K562 (cell line): ENCODE data around the gene SPHK2. TPM values are rescaled to one million over a fixed set of nuclear protein-coding genes. Genes with fewer than 3 reads are reported as not detected.

Source experiments
- CCNT2 ChIP-seq: IDR thresholded peaks from 2 replicates; pipeline ENCODE4 v1.6.1; 2011; ENCODE audit warnings: borderline replicate concordance, low read depth, mild to moderate bottlenecking, moderate library complexity, mixed read lengths, low read length; ENCODE audit not compliant: insufficient read length; ENCODE audit errors: extremely low read depth
- CXXC5 ChIP-seq: fragments of 250-450 bp; sonication (Bioruptor Pico); IDR thresholded peaks from 2 replicates; pipeline ENCODE4 v1.8.0; 2022; ENCODE audit warnings: inconsistent platforms, mild to moderate bottlenecking, moderate library complexity
- EHMT2 ChIP-seq: fragments of 450-650 bp; IDR thresholded peaks from 2 replicates; pipeline ENCODE4 v1.6.1; 2018; ENCODE audit warnings: antibody characterized with exemption
- FUS ChIP-seq: fragments of 200-400 bp; formaldehyde crosslinking; optimal IDR thresholded peaks from 2 replicates; pipeline ENCODE3; 2017; ENCODE audit warnings: low read depth, low read length
- HBP1 ChIP-seq: fragments of 450-650 bp; formaldehyde crosslinking; IDR thresholded peaks from 2 replicates; pipeline ENCODE4 v1.4.0; 2022; ENCODE audit warnings: missing genetic modification characterization
- HDGF ChIP-seq: fragments of 450-650 bp; IDR thresholded peaks from 2 replicates; pipeline ENCODE4 v1.6.1; 2016
- HES1 ChIP-seq: fragments of 450-650 bp; IDR thresholded peaks from 2 replicates; pipeline ENCODE4 v1.6.1; 2016; ENCODE audit warnings: low read depth, mild to moderate bottlenecking, moderate library complexity
- OTX1 ChIP-seq: fragments of 450-650 bp; formaldehyde crosslinking; IDR thresholded peaks from 2 replicates; pipeline ENCODE4 v1.4.0; 2022; ENCODE audit warnings: mild to moderate bottlenecking
- PHF20 ChIP-seq: fragments of 450-650 bp; IDR thresholded peaks from 2 replicates; pipeline ENCODE4 v1.6.1; 2018; ENCODE audit not compliant: partially characterized antibody
- RAD21 ChIP-seq, 2 experiments: fragments of 250-450 bp in 1 of 2; fragments of 450-650 bp in 1 of 2; sonication (Bioruptor Pico) in 1 of 2; formaldehyde crosslinking in 1 of 2; IDR thresholded peaks in 1 of 2; conservative IDR thresholded peaks in 1 of 2; 2 replicates each; pipeline versions ENCODE4 v1.4.0 to v1.8.0; 2020 to 2022; ENCODE audit warnings: mild to moderate bottlenecking in 2 of 2, moderate library complexity in 1 of 2
- RBFOX2 ChIP-seq: fragments of 200-400 bp; formaldehyde crosslinking; IDR thresholded peaks from 2 replicates; pipeline ENCODE4 v1.6.1; 2017; ENCODE audit warnings: low read depth, mild to moderate bottlenecking, low read length, moderate library complexity
- SMARCE1 ChIP-seq: fragments of 450-650 bp; IDR thresholded peaks from 2 replicates; pipeline ENCODE4 v1.7.1; 2016; ENCODE audit warnings: mild to moderate bottlenecking
- SNRNP70 ChIP-seq: fragments of 200-400 bp; formaldehyde crosslinking; optimal IDR thresholded peaks from 2 replicates; pipeline ENCODE3; 2017; ENCODE audit warnings: low read depth, low read length
- SREBF2 ChIP-seq: sonication (generic); formaldehyde crosslinking; IDR thresholded peaks from 2 replicates; pipeline ENCODE4 v1.4.0; 2020; ENCODE audit warnings: mild to moderate bottlenecking, missing genetic modification reagents
- TOE1 ChIP-seq, 2 experiments: fragments of 450-650 bp in 1 of 2; sonication (generic) in 1 of 2; formaldehyde crosslinking in 1 of 2; IDR thresholded peaks; 2 replicates each; pipeline versions ENCODE4 v1.7.1 to v1.8.0; 2016 to 2022; ENCODE audit warnings: borderline replicate concordance in 2 of 2, mild to moderate bottlenecking in 2 of 2, antibody characterized with exemption in 1 of 2, inconsistent platforms in 1 of 2, low read depth in 1 of 2, missing genetic modification reagents in 1 of 2, moderate library complexity in 1 of 2
- ZNF121 ChIP-seq: sonication (generic); formaldehyde crosslinking; conservative IDR thresholded peaks from 2 replicates; pipeline ENCODE4 v1.8.0; 2022; ENCODE audit warnings: missing genetic modification reagents
- ZNF224 ChIP-seq: sonication (generic); formaldehyde crosslinking; IDR thresholded peaks from 2 replicates; pipeline ENCODE4 v1.8.0; 2022; ENCODE audit warnings: mild to moderate bottlenecking, missing genetic modification reagents
- ZNF639 ChIP-seq, 2 experiments: fragments of 200-800 bp in 1 of 2; sonication (Bioruptor generic) in 1 of 2; sonication (generic) in 1 of 2; formaldehyde crosslinking in 1 of 2; IDR thresholded peaks in 1 of 2; conservative IDR thresholded peaks in 1 of 2; 2 replicates each; pipeline versions ENCODE4 v1.5.0 to v1.6.1; 2016 to 2020; ENCODE audit warnings: missing compliant biosample characterization in 1 of 2, missing genetic modification characterization in 1 of 2, missing genetic modification reagents in 1 of 2
- ZNF717 ChIP-seq: fragments of 250-450 bp; sonication (Bioruptor Pico); IDR thresholded peaks from 2 replicates; pipeline ENCODE4 v1.5.0; 2021
- polyA plus RNA-seq, 8 experiments: library from polyadenylated mRNA; depleted of rRNA in 4 of 8; stranded (reverse) in 5 of 8; unstranded in 3 of 8; fragments of >200 nt; fragmentation: Nextera tagmentation in 2 of 8; fragmentation: Illumina TruSeq in 1 of 8; extraction: Ambion mirVana in 2 of 8; extraction: Trizol in 1 of 8; gene quantifications; 2 replicates each; pipeline versions ENCODE4 v1.2.1 to v1.2.3, GENCODE V29; 2011 to 2014; ENCODE audit warnings: inconsistent platforms in 1 of 8, missing spikeins in 1 of 8
- total RNA-seq, 7 experiments: library from RNA; depleted of rRNA in 6 of 7; stranded (reverse); fragments of >200 nt in 6 of 7; fragmentation: Illumina TruSeq in 2 of 7; extraction: Trizol in 2 of 7; gene quantifications; 2 replicates each; pipeline versions ENCODE4 v1.2.1 to v1.2.3, GENCODE V29; 2011 to 2021; ENCODE audit warnings: low replicate concordance in 1 of 7

Gene SPHK2
- total and polyA plus RNA-seq, 9 of the 15 experiments (the other 6 are each of a cell fraction or from before 2014, with no cell fraction given) = 0.10 to 15.2 (median 2.9) TPM

- TF ChIP-seq CCNT2 = peak; percentile 13
- peak; percentile 72 for TF ChIP-seq RBFOX2
- peak; percentile 88 for TF ChIP-seq SMARCE1
- no peak for TF ChIP-seq FUS
- peak; percentile 92 for TF ChIP-seq PHF20
- no peak for TF ChIP-seq ZNF717 (CRISPR knock-in tag)
- no peak for TF ChIP-seq ZNF224
- TF ChIP-seq HDGF = peak; percentile 100
- no peak for TF ChIP-seq SREBF2 (CRISPR knock-in tag)
- TF ChIP-seq ZNF639 (CRISPR knock-in tag; conservative IDR thresholded peaks at IDR 0.05 in 1 of 2, IDR thresholded peaks at IDR 0.05 in 1 of 2) = peak in 1 of 2 experiments; percentile 57; a peak in 1 of 4 replicates
- TF ChIP-seq TOE1 (IDR thresholded peaks at IDR 0.05; ENCODE audit: borderline replicate concordance) = peak; percentile 83
- no peak for TF ChIP-seq TOE1 (CRISPR knock-in tag; IDR thresholded peaks at IDR 0.05; ENCODE audit: borderline replicate concordance, low read depth)
- TF ChIP-seq SNRNP70 = no peak
- peak; percentile 30 for TF ChIP-seq ZNF121 (CRISPR knock-in tag)
- TF ChIP-seq OTX1 (CRISPR knock-in tag) = peak; percentile 18; the same call in 1 of the 2 replicates
- TF ChIP-seq HES1 = 0 out of 2 replicates have a peak, but pooled peaks have one; percentile 23
- TF ChIP-seq EHMT2 = 0 out of 2 replicates have a peak, but pooled peaks have one; percentile 7
- TF ChIP-seq HBP1 = 0 out of 2 replicates have a peak, but pooled peaks have one; percentile 25
- peak; percentile 58; the same call in 1 of the 2 replicates for TF ChIP-seq CXXC5
- peak; percentile 60 to 77 for TF ChIP-seq RAD21 (CRISPR knock-in tag; conservative IDR thresholded peaks at IDR 0.05 in 1 of 2, IDR thresholded peaks at IDR 0.05 in 1 of 2)
Observed at GRCh38 chr19:48588670-48589401, 30.5 kb upstream of the SPHK2 start (continued).
